IPS-18c (cell line): ENCODE measurements around the gene ARMC12.
"Not testable (repeated sequence)": the region's sequence is repeated elsewhere in the genome, so short reads cannot be mapped to it uniquely, and the experiment has no call there.

Source experiments
- H3K4me3 ChIP-seq: 2 replicates; pipeline ENCODE4 v1.7.0; 2013; ENCODE audit warnings: low read depth, mild to moderate bottlenecking, low read length, moderate library complexity; ENCODE audit not compliant: insufficient read depth
- H3K9me3 ChIP-seq: one replicate; pipeline ENCODE4 v1.6.1; 2013; ENCODE audit warnings: mild to moderate bottlenecking, low read length, moderate library complexity; ENCODE audit not compliant: control insufficient read depth, insufficient read depth

The ARMC12 gene

DNA sequence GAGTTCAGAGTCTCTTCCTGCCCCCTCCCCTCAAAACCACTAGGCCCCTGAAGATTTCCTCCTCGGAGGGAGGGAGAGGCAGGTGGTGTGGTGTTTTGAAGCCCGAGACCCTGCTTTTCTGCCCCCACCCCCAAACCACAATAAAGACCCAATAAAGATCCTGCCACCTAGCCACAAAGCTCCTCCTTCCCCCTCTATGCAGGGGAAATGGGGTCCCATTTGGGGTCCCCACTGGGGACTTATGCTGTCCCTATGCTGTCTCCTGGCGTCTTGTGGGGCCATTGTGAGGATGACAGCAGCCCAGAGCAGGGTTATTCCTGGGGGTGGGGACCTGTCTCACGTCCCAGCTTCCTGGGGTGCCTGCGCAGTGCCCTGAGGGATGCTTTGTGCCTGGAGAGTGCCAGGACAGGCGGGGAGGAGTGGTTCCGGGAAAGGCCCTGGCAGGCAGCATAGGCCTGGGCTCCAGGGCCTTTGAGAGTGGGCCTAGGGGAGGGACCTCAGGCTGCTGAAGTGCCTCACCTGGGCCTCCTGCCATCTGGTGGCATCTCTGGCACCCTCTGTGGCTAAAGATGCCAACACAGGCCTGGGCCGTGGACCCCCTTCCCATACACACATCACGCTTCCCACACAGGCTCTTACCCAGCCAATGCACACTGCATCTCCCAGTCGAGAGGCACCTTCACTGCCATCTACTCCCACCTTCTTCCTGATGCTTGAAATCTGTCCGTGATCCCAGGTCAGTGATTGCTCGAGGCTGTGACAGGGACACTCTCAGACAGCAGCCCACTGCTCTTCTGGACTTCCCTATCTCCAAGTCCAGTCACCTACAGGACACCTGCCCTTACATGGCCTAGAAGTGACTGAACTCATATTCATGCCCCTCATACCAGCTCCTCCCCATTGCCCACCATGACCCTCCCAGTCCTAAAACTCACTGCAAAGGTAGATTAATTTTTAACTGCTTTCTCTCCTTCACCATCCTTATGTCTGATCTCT is 7.9 kb upstream of the ARMC12 start:
- Histone ChIP-seq H3K9me3 (no peaks in the 10 kb centered on the region), H3K4me3 (peak overlapping the region; percentile 81)

DNA sequence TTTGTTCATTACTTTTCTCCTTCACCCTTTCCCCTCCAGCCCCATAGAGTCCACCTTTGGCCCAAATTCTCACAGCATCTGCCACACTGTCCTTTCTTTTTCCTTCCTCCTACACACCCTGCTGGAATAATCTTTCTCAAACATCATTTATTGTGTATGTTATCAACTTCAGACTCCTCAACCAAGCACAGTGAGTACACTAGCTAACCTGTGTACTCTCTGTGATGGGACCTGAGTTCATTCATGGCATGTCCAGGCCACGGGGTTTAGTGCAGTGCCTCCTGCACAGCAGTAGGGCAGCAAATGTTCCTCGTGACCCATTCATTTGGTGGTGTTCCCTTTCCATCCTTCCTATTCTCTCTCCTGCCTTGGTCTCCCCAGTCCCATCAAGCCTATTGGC is 7.1 kb upstream of the ARMC12 start:
- H3K9me3 ChIP-seq = no peaks in the 10 kb centered on the region
- H3K4me3 ChIP-seq = no peak overlapping the region

DNA sequence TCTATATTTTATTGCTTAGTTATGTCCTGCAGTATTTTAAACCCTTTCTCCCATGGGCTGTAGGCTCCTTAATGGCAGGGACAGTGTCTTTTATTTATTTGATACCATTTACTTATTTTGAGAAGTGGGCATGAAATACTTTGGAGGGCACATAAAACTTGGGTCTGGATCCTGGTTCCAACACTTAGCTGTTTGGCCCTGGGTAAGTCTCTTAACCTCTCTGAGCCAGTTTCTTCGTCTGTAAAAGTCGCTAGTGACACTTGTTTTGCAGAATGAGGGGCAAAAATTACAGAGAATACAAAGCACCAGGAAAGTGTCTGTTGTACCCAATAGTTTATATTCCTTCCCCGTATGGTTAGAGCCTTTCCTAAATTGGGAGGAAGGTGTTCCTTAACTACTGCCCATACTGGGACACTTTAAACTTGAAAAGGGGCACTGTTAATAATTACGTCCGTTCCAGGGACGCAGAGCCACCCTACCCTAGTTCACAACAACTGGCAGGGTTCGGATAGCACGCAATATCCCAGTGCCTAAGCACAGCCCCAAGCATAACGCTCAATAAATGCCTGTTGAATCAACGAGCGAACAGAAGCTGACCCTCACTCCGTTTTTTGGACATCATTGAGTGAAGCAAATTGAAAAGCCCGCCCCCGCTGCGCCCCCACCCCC is 6.0 kb upstream of the ARMC12 start:
- Histone ChIP-seq H3K4me3 (peak overlapping the region; percentile 21; the same call in 1 of the 2 replicates), H3K9me3 (no peaks in the 10 kb centered on the region)

DNA sequence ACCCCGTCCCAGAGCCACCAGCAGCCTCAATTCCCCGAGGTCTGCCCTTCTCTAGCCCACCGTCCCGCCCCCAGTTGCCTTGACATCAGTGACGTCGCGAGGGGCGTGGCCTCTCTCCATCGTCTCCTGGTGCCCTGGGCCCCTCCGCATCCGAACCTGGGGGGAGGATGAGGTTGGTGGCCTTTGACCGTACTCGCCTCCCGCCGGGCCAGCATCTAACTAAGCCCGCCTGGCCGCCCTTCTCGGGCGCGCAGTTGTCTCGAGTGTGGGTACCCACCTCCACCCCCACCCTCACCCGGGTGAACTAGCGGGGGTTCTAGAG is 5.5 kb upstream of the ARMC12 start:
- Histone ChIP-seq H3K4me3 (peak overlapping the region; percentile 82), H3K9me3 (no peaks in the 10 kb centered on the region)

DNA sequence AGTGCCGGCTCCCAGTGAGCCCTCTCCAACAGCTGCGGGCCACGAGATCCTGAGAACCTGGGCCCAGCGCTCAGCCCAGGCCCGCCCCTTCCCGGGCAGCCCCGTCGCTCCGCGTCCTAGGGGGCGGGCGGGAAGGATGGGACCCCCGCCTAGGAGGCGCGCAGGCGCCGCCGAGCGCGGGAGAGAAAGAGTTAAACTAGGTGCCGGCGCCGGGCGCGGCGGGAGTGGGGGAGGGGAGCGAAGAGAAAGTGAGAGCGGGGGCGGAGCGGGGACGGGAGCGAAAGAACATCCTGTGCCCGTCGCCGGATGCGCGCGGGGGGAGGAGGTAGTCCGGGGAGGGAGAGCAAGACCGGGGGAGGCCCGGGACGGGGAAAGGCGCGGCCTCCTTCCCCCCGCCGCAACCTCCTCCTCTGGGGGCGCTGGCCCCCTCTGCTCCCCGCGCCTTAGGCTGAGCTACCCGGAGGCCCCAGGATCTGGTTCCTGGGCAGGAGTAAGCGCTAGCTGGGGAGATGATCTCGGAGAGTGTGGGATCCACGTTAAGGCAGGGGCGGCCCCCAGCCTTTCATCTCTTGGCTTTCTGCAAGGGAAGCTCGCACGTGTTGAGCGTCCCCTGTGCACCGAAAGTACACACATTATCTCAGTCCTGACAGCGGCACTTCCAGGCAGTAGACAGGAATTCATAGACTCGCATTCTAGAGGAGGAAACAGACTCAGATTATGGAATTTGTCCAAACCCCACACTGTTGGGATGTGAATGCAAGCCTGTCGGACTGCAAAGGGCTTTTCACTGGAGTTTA is 4.9 kb upstream of the ARMC12 start:
- peak overlapping the region; percentile 82 for H3K4me3 ChIP-seq
- peaks cover 2% of the 10 kb centered on the region for H3K9me3 ChIP-seq

DNA sequence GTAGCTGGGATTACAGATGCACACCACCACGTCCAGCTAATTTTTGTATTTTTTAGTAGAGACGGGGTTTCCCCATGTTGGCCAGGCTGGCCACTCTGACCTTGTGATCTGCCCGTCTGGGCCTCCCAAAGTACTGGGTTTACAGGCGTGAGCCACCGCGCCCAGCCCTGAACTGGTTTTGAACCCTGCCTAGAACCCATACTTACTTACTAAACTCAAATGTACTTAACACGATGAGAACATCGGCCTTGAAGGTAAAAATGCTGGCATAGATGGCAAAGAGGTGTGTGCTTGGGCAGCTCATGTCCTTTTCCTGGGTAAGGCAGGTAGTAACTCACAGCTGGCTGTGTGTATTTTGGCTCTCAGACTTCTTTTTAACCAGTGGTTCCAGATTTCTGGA is 3.2 kb upstream of the ARMC12 start:
- Histone ChIP-seq H3K9me3 (peaks cover 3% of the 10 kb centered on the region), H3K4me3 (no peak overlapping the region)

DNA sequence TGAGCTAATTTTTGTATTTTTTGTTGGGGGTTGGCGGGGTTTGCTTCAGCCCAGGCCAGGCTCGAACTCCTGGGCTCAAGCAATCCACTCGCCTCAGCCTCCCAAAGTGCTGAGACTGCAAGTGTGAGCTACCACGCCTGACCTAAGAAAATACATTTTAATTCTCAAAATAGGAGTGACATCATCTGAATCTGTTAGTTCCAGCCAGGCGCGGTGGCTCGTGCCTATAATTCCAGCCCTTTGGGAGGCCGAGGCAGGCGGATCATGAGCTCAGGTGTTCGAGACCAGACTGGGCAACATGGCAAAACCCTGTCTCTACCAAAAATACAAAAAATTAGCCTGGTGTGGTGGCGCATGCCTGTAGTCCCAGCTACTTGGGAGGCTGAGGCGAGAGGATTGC is 2.5 kb upstream of the ARMC12 start:
- not testable (repeated sequence) for H3K4me3 ChIP-seq, H3K9me3 ChIP-seq

DNA sequence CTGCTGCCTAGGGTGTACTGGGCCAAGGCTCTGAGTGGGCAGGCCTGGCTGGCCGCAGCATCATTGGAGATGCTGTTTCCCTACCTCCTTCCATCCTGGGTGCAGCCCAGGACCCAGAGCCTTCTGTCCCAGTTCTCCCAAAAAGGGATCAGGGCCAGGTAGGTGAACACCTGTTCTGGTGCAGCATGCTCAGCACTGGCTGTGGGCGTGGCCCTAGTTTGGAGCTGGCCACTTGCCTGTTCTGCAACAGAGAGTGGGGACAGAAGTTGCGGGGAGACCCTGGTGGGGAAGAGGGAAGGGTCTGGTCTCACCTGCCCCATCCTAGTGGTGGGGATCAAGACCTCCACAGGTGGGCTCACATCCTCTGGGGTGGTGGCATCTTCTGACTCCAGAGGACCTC is 1.4 kb upstream of the ARMC12 start:
- no peak overlapping the region for H3K4me3 ChIP-seq
- H3K9me3 ChIP-seq = peaks cover 3% of the 10 kb centered on the region

DNA sequence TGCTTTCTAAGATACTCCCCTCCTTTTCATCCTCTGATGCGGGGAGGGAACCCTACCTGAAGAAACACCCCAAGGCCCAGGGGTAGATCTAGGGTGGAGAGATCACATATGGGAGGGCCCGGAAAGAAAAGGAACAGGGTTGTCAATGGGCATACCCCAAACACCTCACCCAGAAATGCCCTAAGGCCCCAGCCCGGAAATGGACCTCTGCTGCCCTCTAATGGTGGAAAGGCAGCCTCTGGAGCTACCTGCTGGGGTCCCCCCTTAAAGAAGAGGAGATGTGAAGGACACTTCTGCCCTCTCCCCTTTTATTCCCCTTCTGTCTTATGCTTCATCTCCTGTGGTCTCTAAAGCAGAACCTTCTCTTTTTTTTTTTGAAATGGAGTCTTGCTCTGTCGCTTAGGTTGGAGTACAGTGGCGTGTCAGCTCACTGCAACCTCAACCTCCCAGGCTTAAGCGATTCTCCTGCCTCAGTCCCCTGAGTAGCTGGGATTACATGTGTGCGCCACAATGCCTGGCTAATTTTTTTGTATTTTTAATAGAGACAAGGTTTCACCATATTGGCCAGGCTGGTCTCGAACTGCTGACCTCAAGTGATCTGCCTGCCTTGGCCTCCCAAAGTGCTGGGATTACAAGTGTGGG is 458 bp upstream of the ARMC12 start:
- Histone ChIP-seq H3K4me3 (no peak overlapping the region), H3K9me3 (peaks cover 3% of the 10 kb centered on the region)

DNA sequence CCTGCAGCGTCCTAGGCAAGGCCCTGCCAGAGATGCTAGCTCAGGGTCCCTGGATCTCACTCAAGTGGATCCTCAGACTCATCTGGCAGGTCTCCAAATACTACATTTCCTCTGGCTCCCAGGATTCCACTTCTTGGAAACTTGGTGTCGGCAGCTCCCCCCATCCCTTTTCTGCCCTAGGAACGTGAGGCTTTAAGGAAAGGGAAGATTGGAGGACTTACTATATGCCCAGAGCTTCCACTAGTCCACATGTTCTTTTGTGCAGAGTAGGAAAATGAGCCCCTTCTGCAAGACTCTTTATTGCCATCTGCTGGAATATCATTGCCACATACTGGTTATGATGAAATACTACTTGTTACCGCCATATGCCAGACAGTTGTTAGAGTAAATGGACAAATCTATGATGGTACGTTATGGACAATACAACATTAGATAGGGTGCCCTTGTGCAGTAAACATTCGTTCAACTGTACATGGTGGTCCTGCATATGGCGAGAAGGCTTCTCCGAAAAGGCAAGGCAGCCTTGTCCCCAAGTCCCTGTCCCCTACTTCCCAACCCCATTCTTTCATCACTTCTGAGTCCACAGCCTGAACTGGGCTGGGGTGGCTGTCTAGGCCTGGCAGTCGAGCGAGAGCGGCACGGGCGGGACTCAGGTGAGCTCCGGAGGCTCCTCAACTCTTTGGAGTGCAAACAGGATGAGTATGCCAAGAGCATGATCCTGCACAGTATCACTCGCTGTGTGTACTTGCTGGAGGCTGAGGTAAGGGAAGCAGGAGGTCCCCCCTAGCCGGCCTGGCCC is 780 bp downstream of the ARMC12 start:
- Histone ChIP-seq H3K4me3 (no peak overlapping the region), H3K9me3 (peaks cover 3% of the 10 kb centered on the region)

DNA sequence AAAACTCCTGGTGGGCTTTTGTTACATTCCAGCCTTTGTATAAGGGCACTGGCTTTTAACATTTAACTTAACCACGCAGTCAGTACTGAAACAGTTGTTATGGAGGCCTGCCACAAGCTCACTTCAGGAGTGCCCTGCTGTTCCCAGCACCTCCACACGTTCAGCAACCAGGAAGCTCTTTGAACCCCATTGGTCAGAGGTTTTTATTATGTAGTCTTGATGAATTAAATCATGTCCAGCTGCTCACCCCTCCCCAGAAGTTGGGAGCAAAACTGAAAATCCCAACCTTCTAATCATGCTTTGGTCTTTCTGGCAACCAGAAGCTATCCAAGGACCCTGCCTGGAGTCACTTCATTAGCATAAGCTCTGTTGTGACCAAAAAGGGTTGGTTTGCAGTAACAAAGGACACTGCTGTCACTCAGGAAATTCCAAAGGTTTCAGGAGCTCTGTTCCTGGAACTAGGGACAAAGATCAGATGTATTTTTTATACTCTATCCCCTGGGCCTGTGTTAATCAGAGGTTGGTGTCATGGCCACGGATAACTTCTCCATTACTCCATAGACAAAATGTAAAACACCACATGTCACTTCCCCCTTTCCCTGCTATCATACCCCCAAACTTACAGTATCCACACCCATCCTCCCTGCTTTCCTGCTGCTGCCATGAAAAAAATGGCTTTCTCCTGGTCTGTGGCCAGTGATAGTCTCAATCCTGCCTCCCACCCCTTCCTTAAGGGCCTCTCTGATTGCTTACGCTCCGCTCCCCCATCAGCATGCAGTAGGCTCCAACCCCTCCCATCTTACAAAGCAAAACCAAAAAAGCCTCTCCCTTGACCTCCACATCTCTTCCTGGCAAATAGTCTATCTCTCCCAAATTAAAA is 3.1 kb downstream of the ARMC12 start:
- Histone ChIP-seq H3K4me3 (no peak overlapping the region), H3K9me3 (peaks cover 3% of the 10 kb centered on the region)

DNA sequence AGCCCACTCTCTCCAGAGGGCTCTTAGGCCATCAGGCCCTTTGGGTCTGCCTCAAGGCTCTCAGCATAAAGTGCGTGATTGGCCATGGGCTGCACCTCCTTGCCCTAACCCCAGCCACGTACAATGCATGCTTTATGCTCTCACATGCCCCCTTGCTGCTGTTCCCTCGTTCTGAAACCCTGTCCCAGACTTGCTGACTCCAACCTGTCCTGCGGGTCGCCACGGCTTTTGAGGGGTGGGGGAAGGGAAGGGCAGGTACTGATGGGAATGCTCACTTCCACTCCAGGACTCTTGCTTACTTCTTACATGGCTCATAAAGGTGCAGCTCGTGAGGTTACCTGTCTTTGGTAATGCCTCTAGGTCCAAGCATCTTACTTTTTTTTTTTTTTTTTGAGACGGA is 6.0 kb downstream of the ARMC12 start:
- no peak overlapping the region for H3K4me3 ChIP-seq
- no peaks in the 10 kb centered on the region for H3K9me3 ChIP-seq

DNA sequence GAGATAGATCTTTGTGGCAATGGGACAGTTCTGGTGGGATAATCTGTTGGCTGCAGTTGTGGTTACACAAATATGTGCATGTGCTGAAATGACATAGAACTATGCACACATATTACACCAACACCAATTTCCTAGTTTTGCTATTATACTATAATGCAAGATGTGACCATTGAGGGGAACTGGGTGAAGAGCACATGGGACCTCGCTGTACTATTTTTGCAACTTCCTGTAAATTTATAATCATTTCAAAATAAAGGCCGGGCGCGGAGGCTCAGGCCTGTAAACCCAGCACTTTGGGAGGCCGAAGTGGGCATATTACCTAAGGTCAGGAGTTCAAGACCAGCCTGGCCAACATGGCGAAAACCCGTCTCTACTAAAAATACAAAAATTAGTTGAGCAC is 8.7 kb downstream of the ARMC12 start:
- H3K4me3 ChIP-seq = no peak overlapping the region
- no peaks in the 10 kb centered on the region for H3K9me3 ChIP-seq

DNA sequence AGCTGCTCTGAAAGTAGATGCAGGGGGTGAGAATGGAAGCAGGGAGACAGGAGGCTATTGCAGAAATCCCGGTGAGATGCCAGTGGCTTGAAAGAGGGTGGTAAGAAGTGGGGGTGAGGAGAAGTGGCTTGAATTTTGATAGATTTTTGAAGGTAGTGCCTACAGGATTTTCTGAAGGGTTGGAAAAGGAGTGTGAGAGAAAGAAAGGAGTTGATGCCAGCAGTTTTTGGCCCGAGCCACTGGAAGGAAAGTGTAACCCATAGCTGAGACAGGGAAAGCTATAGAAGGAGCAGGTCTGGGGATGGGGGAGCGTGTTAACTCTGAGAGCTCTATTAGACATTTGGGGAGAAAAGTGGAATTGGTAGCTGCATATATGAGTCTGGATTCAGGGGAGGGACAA is 9.7 kb downstream of the ARMC12 start:
- no peak overlapping the region for H3K4me3 ChIP-seq

DNA sequence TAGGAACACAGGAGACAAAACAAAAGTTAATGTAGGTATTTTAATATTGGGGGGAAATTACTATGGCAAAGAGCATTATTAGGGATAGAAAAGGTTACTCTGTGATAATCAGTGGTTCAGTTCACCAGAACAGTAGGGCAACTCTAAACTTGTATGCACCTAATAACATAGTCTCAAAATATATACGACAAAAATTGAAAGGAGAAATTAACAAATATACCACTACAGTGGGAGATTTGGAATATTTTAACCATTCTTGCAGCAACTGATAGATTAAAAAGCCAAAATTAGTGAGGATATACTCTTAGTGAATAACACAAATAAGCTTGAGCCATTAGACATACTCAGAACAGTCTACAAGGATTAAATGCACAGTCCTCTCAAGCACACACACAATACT is 11.0 kb downstream of the ARMC12 start:
- Histone ChIP-seq H3K4me3 (no peak overlapping the region), H3K9me3 (no peaks in the 10 kb centered on the region)

More for the DNA sequence above, 9.7 kb downstream of the ARMC12 start:
- no peaks in the 10 kb centered on the region for H3K9me3 ChIP-seq

DNA sequence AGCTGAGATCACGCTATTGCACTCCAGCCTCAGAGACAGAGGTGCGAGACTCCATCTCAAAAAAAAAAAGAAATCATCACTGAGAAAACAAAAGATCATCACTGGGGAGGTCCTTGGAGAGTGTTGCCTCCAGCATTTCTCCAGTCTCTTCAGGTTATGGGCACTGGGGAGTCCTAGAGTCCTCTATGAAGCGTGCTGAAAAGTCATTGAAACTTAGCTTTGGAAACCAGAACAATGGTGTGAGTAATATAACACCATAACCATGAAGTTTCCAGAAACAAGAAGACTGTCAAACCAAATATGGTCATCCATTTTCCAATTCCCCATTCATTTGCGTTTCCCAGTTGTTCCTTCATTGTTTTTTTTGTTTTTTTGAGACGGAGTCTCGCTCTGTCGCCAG is 13.7 kb downstream of the ARMC12 start:
- H3K4me3 ChIP-seq = no peak overlapping the region
- no peaks in the 10 kb centered on the region for H3K9me3 ChIP-seq
